ENCODE measurements around the gene GPR150. TPM values are rescaled to one million over a fixed set of nuclear protein-coding genes. Genes with fewer than 3 reads are reported as not detected.

GPR150 gene
- total RNA-seq, 2 experiments from 2014 or later = not detected

DNA sequence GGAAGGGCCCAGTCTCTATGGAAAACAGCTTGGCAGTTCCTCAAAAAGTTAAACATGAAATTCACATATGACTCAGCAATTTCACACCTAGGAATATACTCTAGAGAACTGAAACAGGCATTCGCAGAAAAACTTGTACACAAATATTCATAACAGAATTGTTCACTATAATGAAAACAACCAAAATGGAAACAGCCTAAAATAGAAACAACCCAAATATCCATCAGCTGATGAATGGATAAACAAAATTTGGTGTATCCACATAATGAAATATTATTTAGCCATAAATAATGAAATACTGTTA, 4.8 kb upstream of the GPR150 start:
- no peaks in the 10 kb centered on the region for H3K9me2 ChIP-seq (ENCODE audit: insufficient read depth, low read length)
- H3K36me3 ChIP-seq (ENCODE audit: insufficient read depth, low read length) = no peaks in the 10 kb centered on the region
- no peak overlapping the region for H3K4me3 ChIP-seq (ENCODE audit: low read depth, low read length, poor library complexity, severe bottlenecking)
- no peaks in the 10 kb centered on the region for H3K4me1 ChIP-seq (ENCODE audit: insufficient read depth, low read length, poor library complexity, severe bottlenecking)
- ChIA-PET CTCF (ENCODE audit: unreplicated experiment) (no interaction called here), POLR2A (interaction anchor here (0.7 kb wide), 1 partner anchor 74 kb away, joined by 3 read pairs; no protein-coding TSS in a partner anchor)
- DNase-seq (ENCODE audit: low spot score) = no peak
- TF ChIP-seq EZH2phosphoT487 (IDR thresholded peaks at IDR 0.05; ENCODE audit: borderline replicate concordance, low read depth, low read length) = no peak
- TF ChIP-seq, protein P1, sequence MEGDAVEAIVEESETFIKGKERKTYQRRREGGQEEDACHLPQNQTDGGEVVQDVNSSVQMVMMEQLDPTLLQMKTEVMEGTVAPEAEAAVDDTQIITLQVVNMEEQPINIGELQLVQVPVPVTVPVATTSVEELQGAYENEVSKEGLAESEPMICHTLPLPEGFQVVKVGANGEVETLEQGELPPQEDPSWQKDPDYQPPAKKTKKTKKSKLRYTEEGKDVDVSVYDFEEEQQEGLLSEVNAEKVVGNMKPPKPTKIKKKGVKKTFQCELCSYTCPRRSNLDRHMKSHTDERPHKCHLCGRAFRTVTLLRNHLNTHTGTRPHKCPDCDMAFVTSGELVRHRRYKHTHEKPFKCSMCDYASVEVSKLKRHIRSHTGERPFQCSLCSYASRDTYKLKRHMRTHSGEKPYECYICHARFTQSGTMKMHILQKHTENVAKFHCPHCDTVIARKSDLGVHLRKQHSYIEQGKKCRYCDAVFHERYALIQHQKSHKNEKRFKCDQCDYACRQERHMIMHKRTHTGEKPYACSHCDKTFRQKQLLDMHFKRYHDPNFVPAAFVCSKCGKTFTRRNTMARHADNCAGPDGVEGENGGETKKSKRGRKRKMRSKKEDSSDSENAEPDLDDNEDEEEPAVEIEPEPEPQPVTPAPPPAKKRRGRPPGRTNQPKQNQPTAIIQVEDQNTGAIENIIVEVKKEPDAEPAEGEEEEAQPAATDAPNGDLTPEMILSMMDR (conservative IDR thresholded peaks at IDR 0.05; ENCODE audit: low read length) = no peak
- no peak overlapping the region for H2AFZ ChIP-seq (ENCODE audit: low read length)
- H3K9me3 ChIP-seq (ENCODE audit: low read length) = no peaks in the 10 kb centered on the region
- H3K4me2 ChIP-seq (ENCODE audit: low read length) = no peak overlapping the region
- H3K27ac ChIP-seq (ENCODE audit: low read depth, low read length, poor library complexity, severe bottlenecking) = no peak overlapping the region
- no peaks in the 10 kb centered on the region for H4K20me1 ChIP-seq (ENCODE audit: insufficient read depth, low read length)
- no TSS peak for BruUV-seq (replicated peaks)
- intact Hi-C loops (cut with micrococcal nuclease; ENCODE audit: unreplicated experiment) = no loop called here
- no peaks in the 10 kb centered on the region for H3K79me2 ChIP-seq (ENCODE audit: insufficient read depth, low read depth, low read length)

DNA sequence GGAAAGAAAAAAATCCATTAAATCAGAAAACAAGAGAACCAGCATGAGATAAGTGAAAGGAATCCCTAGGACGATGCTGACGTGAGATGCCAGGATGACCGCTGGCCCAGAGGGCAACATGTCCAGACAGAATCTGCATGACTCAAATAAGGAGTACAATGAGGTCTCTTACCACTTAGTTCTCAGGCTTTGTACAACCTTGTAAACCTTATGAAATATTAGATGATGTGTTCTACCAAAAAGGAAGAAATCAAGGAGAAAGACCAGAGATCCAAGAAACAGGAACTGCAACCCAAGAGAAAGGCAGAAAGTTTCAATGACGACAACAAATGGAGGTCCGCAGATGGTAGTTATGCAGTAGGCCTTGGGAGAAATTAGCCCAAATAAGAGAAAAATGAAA, 2.8 kb upstream of the GPR150 start:
- no peak overlapping the region for H3K4me3 ChIP-seq (ENCODE audit: low read depth, low read length, poor library complexity, severe bottlenecking)
- CTCF ChIA-PET (ENCODE audit: unreplicated experiment) = no interaction called here
- no peaks in the 10 kb centered on the region for H3K36me3 ChIP-seq (ENCODE audit: insufficient read depth, low read length)
- no peaks in the 10 kb centered on the region for H3K9me2 ChIP-seq (ENCODE audit: insufficient read depth, low read length)
- no peak for TF ChIP-seq EZH2phosphoT487 (IDR thresholded peaks at IDR 0.05; ENCODE audit: borderline replicate concordance, low read depth, low read length)
- TF ChIP-seq, protein P1 (conservative IDR thresholded peaks at IDR 0.05; ENCODE audit: low read length) = no peak
- no TSS peak for BruUV-seq (replicated peaks)
- intact Hi-C loops (cut with micrococcal nuclease; ENCODE audit: unreplicated experiment) = no loop called here
- H3K27ac ChIP-seq (ENCODE audit: low read depth, low read length, poor library complexity, severe bottlenecking) = no peak overlapping the region
- no peak overlapping the region for H3K4me2 ChIP-seq (ENCODE audit: low read length)
- H3K79me2 ChIP-seq (ENCODE audit: insufficient read depth, low read depth, low read length) = no peaks in the 10 kb centered on the region
- no peaks in the 10 kb centered on the region for H3K4me1 ChIP-seq (ENCODE audit: insufficient read depth, low read length, poor library complexity, severe bottlenecking)
- POLR2A ChIA-PET = interaction anchor here (0.6 kb wide), 1 partner anchor 574 kb away, joined by 4 read pairs; no protein-coding TSS in a partner anchor
- DNase-seq (ENCODE audit: low spot score) = no peak
- no peaks in the 10 kb centered on the region for H3K9me3 ChIP-seq (ENCODE audit: low read length)
- H4K20me1 ChIP-seq (ENCODE audit: insufficient read depth, low read length) = no peaks in the 10 kb centered on the region
- H2AFZ ChIP-seq (ENCODE audit: low read length) = no peak overlapping the region

DNA sequence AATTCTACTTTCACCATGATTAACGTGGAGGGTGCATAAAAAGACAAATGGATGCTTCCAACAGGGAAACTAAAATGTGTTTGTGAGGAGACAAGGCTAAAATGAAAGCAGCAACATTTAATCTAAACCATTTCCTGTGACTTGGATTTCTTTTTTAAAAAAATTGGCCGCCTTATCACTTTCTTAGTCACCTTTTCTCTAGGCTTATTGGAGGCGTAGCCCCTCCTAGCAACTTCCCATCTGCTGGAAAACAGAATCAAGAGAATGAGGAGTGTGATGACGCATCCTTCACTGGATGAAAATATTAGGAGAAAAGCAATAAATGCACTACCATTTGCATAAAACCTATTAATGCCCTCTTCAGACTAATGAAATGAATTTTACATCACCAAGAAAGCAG, 791 bp upstream of the GPR150 start:
- no peak overlapping the region for H3K4me2 ChIP-seq (ENCODE audit: low read length)
- BruUV-seq (replicated peaks) = no TSS peak
- intact Hi-C loops (cut with micrococcal nuclease; ENCODE audit: unreplicated experiment) = no loop called here
- no peaks in the 10 kb centered on the region for H3K36me3 ChIP-seq (ENCODE audit: insufficient read depth, low read length)
- CTCF ChIA-PET (ENCODE audit: unreplicated experiment) = no interaction called here
- H3K4me3 ChIP-seq (ENCODE audit: low read depth, low read length, poor library complexity, severe bottlenecking) = no peak overlapping the region
- no peaks in the 10 kb centered on the region for H3K9me2 ChIP-seq (ENCODE audit: insufficient read depth, low read length)
- no peaks in the 10 kb centered on the region for H3K9me3 ChIP-seq (ENCODE audit: low read length)
- TF ChIP-seq, protein P1 (conservative IDR thresholded peaks at IDR 0.05; ENCODE audit: low read length) = no peak
- TF ChIP-seq EZH2phosphoT487 (IDR thresholded peaks at IDR 0.05; ENCODE audit: borderline replicate concordance, low read depth, low read length) = no peak
- H3K27ac ChIP-seq (ENCODE audit: low read depth, low read length, poor library complexity, severe bottlenecking) = no peak overlapping the region
- no peak overlapping the region for H2AFZ ChIP-seq (ENCODE audit: low read length)
- H4K20me1 ChIP-seq (ENCODE audit: insufficient read depth, low read length) = no peaks in the 10 kb centered on the region
- no peaks in the 10 kb centered on the region for H3K4me1 ChIP-seq (ENCODE audit: insufficient read depth, low read length, poor library complexity, severe bottlenecking)
- POLR2A ChIA-PET = interaction anchor here (0.6 kb wide), 1 partner anchor 55 kb away, joined by 3 read pairs; no protein-coding TSS in a partner anchor
- H3K79me2 ChIP-seq (ENCODE audit: insufficient read depth, low read depth, low read length) = no peaks in the 10 kb centered on the region
- no peak for DNase-seq (ENCODE audit: low spot score)

Measured in OCI-LY7 (cell line).